KOPT-K1 (cell line): ENCODE results near the gene USP40.

Experiments used
- H3K27ac ChIP-seq: fragments of 200-600 bp; sonication (generic); 2 replicates; pipeline ENCODE4 v1.5.1; 2016; ENCODE audit warnings: antibody characterized with exemption, mild to moderate bottlenecking, low read depth, low read length; ENCODE audit not compliant: poor library complexity, severe bottlenecking
- H3K36me3 ChIP-seq: fragments of 200-600 bp; sonication (generic); 2 replicates; pipeline ENCODE4 v1.5.1; 2017; ENCODE audit warnings: antibody characterized with exemption, mild to moderate bottlenecking, low read length, moderate library complexity; ENCODE audit not compliant: insufficient read depth
- H3K9me3 ChIP-seq: fragments of 200-600 bp; sonication (generic); 2 replicates; pipeline ENCODE4 v1.5.1; 2017; ENCODE audit warnings: antibody characterized with exemption, low read length, mild to moderate bottlenecking; ENCODE audit not compliant: insufficient read depth, poor library complexity, severe bottlenecking

The USP40 gene

GRCh38 chr2:233479616-233480489 lies 86.7 kb downstream of the USP40 start:
- H3K9me3 ChIP-seq, result no peaks in the 10 kb centered on the region
- peaks cover 19% of the 10 kb centered on the region; the same call in 1 of the 2 replicates for H3K36me3 ChIP-seq
- H3K27ac ChIP-seq, result no peak overlapping the region

- no peaks in the 10 kb centered on the region for H3K9me3 ChIP-seq
- H3K27ac ChIP-seq, result no peak overlapping the region
- H3K36me3 ChIP-seq, result peaks cover 19% of the 10 kb centered on the region; the same call in 1 of the 2 replicates
These were observed 88.8 kb downstream of the USP40 start for GRCh38 chr2:233477548-233478433.

- no peaks in the 10 kb centered on the region for H3K9me3 ChIP-seq
- no peak overlapping the region for H3K27ac ChIP-seq
- H3K36me3 ChIP-seq, result peaks cover 24% of the 10 kb centered on the region; the same call in 1 of the 2 replicates
These were observed 89.7 kb downstream of the USP40 start for GRCh38 chr2:233476651-233477547.

GRCh38 chr2:233476063-233476410 lies 90.5 kb downstream of the USP40 start:
- Histone ChIP-seq H3K27ac (no peak overlapping the region), H3K36me3 (peaks cover 29% of the 10 kb centered on the region; the same call in 1 of the 2 replicates), H3K9me3 (no peaks in the 10 kb centered on the region)

- Histone ChIP-seq H3K36me3 (peaks cover 44% of the 10 kb centered on the region; the same call in 1 of the 2 replicates), H3K9me3 (no peaks in the 10 kb centered on the region), H3K27ac (no peak overlapping the region)
These were observed 92.0 kb downstream of the USP40 start for GRCh38 chr2:233474308-233475160.

- H3K27ac ChIP-seq, result no peak overlapping the region
- H3K36me3 ChIP-seq, result peaks cover 48% of the 10 kb centered on the region
- no peaks in the 10 kb centered on the region for H3K9me3 ChIP-seq
These were observed 92.7 kb downstream of the USP40 start for GRCh38 chr2:233473878-233474277.

GRCh38 chr2:233473386-233473791 lies 93.2 kb downstream of the USP40 start:
- H3K36me3 ChIP-seq, result peaks cover 48% of the 10 kb centered on the region

GRCh38 chr2:233471291-233472035 lies 95.1 kb downstream of the USP40 start:
- H3K9me3 ChIP-seq, result no peaks in the 10 kb centered on the region
- no peak overlapping the region for H3K27ac ChIP-seq
- peaks cover 62% of the 10 kb centered on the region for H3K36me3 ChIP-seq

More at GRCh38 chr2:233473386-233473791, 93.2 kb downstream of the USP40 start:
- H3K27ac ChIP-seq, result no peak overlapping the region
- H3K9me3 ChIP-seq, result no peaks in the 10 kb centered on the region

- Histone ChIP-seq H3K36me3 (peaks cover 61% of the 10 kb centered on the region), H3K27ac (no peak overlapping the region), H3K9me3 (no peaks in the 10 kb centered on the region)
These were observed 95.7 kb downstream of the USP40 start for GRCh38 chr2:233470839-233471238.

GRCh38 chr2:233470011-233470687 lies 96.4 kb downstream of the USP40 start:
- Histone ChIP-seq H3K27ac (no peak overlapping the region), H3K36me3 (peaks cover 66% of the 10 kb centered on the region), H3K9me3 (no peaks in the 10 kb centered on the region)

- Histone ChIP-seq H3K9me3 (no peaks in the 10 kb centered on the region), H3K36me3 (peaks cover 73% of the 10 kb centered on the region), H3K27ac (no peak overlapping the region)
These were observed 97.1 kb downstream of the USP40 start for GRCh38 chr2:233469261-233470010.

- Histone ChIP-seq H3K27ac (no peak overlapping the region), H3K36me3 (peaks cover 80% of the 10 kb centered on the region), H3K9me3 (no peaks in the 10 kb centered on the region)
These were observed 97.9 kb downstream of the USP40 start for GRCh38 chr2:233468741-233469110.
